Superior temporal gyrus (tissue), 1 donor: ENCODE data around the gene METRNL.

ENCODE experiments used
- DNase-seq: peaks from one replicate; pipeline ENCODE4 v3.0.0-alpha.2; 2016; ENCODE audit errors: extremely low spot score

METRNL gene

DNA sequence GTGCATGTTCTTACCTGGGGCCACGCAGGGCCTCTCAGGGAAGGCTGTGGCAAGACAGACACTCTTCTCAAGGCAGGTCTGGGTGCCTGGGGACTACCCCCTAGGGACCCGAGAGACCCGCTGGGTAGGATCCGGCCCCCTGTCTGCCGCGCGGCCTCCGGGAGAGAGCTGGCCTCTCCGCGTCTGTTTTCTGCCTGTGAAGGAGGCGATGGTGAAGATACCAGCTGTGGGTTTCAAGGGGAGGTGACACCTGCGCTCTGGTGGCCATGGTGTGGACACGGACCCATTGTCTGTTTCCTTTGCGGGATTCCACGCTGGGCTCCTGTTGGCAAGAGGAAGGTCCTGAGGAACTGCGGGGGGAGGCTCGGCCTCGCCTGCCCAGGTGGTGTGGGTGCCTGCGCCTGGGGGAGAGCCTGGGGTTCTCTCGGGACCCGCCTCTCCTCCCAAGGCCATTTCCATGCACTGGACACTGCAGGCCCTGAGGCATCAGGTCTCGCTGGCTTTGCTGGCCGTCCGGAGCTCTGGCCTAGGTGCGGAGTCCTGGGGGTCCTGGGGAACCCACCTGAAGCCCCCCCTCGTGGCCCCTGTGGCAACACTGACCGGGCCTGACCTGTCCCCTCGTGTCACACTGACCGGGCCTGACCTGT is 12.2 kb upstream of the METRNL start:
- DNase-seq = no peak

- no peak for DNase-seq
Measured at GRCh38 chr17:83067718-83068261, 11.6 kb upstream of the METRNL start.

- DNase-seq = no peak
Measured at GRCh38 chr17:83068641-83069570, 10.5 kb upstream of the METRNL start.

- no peak for DNase-seq
Measured at GRCh38 chr17:83069571-83069906, 9.9 kb upstream of the METRNL start.

DNA sequence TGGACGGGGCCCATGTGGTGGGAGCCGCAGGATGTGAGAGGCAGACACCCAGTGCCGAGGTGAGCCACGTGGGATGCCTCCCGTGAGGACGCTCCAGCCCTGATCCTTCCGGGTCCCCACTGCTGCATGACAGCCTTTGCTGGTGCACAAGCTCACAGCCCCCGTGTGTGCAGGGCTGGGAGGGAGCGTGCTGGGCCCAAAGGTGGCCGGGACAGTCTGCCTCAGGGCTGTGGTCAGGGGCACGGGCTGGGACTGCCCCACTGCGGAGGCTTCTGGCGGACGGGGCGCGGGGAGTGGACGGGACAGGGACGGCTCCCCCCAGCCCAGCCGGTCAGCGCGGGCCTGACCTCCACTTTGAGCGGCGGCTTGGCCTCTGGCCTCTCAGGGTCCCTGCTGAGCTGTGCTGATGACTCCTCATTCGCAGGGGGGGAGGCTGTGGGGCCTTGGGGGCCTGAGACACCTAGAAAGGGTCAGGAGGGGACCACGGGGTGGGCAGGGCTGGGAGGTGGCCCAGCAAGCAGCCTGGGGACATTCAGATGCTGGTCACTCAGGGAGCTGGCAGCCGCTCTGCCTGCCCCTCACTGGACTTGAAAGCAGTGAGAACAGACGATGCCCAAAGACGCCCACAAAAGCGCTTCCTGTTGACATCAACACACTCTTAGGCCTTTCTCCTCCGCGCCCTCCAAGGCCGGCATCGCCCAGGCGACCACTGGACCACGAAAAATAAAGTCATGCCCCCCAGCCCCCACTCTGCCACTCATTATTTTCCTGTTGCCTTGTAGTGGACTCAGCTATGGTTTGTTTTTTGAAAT is 9.3 kb upstream of the METRNL start:
- DNase-seq = no peak

DNA sequence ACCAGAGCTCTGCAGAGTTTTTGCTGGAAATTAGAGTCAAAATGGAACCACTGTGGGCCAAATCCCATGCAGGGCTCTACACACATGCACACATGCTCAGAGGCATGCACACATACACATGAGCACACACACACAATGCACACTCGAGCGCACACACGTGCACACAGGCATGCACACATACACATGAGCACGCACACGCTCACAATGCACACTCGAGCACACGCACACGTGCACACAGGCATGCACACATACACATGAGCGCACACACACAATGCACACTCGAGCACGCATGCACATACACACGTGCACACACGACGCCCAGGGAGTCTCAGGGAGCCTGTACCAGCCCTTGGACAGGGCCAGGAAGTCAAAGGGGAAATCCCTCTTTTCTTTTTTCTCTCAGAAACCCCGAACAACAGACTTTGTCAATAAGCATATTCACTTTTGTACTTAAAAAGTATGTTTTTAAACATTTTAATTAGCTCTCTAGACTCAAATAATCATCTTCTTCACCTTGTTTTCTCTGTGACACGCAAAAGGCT is 8.5 kb upstream of the METRNL start:
- DNase-seq = no peak

DNA sequence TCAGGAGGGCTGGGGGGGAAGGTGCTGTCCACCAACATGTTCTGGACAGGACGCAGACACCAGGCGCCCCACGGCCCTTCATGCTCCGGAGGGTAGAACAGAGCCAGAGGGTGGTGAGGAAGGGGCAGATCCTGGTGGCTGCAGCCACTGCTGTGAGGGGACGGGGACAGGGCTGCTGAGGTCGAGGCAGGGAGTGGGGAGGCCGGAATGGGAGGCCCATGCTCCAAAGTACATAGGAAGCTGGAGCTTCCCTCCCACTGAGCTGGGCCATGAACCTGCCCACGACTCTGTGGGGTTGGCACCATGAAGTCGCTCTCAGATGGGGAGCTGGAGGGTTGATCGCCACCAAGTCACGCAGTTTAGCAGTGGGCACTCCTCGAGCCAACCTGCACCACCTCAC is 8.0 kb upstream of the METRNL start:
- no peak for DNase-seq

DNA sequence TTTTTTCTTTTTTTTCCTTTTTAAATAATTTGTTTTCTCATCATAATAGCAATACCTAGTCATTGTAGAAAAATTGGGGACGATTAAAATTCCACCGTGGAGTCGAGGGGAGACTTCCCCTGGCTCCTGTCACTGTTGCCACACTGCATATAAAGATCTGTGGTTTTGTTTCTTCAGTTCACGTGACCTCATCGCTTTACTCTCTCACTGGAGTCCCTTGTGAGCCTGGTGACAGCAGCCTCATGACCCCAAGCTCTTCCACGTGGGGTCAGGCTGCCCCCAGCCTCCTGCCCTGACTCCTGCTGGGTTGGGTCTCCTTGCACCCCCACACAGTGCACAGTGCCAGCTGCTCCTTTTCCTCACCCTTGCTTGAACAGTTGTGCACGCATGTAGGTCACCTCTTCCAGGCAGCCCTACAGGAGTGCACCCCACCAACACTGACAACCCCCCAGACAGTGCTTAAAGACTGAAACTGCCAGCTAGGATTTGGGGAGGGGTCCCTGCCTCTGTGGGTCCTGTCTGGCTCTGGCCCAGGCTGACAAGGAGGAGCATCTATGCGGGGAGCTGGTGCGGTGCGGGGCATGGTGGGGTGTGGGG is 7.3 kb upstream of the METRNL start:
- no peak for DNase-seq

GRCh38 chr17:83072600-83073358 is 6.6 kb upstream of the METRNL start:
- DNase-seq = no peak

DNA sequence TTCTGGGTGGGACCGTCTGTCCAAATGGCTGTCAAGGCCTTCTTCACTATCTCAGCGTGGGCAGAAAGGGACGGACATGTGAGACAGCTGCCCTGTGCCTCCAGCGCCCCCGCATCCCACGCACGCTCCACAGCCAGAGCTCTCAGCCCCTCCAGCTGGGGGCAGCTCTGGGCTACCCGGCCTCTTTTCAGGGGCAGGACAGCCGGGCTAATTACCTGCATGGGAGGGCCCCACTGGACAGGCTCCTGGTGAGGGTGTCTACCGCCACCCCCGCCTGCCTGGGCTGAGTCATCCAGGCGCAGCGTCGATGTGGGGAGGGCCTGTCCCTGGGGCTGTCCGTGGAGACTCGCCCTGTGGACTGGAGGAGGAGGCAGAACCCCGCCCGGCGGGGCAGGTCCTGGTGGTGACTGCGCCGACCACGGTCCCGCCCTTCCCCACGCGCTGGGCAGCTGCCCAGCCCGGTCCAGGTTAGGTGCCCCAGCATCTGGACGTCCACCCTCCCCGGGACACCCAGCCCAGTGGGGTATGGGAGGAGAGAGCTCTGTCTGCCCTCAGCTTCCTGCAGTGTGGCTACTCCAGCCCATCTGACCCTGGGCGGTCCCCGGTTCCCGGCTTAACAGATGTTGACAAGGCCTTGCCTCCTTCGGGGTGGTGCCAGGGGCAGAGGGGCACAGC is 5.9 kb upstream of the METRNL start:
- no peak for DNase-seq

GRCh38 chr17:83074486-83075223 is 4.8 kb upstream of the METRNL start:
- DNase-seq = no peak

- DNase-seq = no peak
Measured at GRCh38 chr17:83075270-83075880, 4.0 kb upstream of the METRNL start.

- no peak for DNase-seq
Measured at GRCh38 chr17:83076938-83077337, 2.5 kb upstream of the METRNL start.

GRCh38 chr17:83077411-83077810 is 2.0 kb upstream of the METRNL start:
- DNase-seq = no peak

GRCh38 chr17:83077939-83078338 is 1.5 kb upstream of the METRNL start:
- no peak for DNase-seq

- DNase-seq = no peak
Measured at GRCh38 chr17:83078378-83079351, 744 bp upstream of the METRNL start.

DNA sequence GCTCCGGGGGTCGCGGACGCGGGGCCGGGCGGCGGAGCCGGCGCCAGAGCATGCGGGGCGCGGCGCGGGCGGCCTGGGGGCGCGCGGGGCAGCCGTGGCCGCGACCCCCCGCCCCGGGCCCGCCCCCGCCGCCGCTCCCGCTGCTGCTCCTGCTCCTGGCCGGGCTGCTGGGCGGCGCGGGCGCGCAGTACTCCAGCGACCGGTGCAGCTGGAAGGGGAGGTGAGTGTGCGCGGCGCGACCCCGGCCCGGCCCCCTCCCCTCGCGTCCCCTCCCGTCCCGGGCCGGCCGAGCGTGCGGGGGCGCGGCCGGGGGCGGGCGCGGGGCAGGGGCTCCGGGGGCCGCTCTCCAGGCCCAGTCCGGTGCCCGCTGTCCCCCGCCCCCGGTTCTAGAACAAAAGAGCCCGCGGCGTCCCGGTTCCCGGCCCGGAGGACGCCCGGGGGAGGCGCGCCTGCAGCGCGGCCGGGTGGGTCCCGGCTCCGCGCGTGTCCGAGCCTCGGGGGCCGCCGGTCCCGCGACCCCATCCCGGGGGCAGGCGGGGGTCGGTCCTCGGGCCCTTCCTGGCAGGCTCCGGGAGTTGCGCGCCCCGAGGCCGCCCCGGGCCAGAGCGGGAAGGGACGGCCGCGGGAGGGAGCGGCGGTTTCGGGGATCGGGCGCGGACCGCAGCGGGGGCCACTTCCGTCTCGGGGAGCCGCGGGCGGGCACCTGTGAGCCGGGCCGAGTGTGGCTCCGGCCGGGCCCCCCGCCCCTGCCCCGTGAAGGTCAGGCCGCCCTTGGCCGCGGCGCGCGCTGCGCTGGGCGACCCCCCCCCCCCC is 563 bp downstream of the METRNL start:
- DNase-seq = no peak
